Measurements from ENCODE around the gene ANTXR2. TPM values are rescaled to one million over a fixed set of nuclear protein-coding genes. Genes with fewer than 3 reads are reported as not detected.

The ANTXR2 gene
- total RNA-seq, 1 experiment from 2014 or later, result 7.0 TPM

GRCh38 chr4:80104927-80105326 is 31.9 kb upstream of the ANTXR2 start:
- Histone ChIP-seq H3K4me3 (ENCODE audit: low read depth, low read length, poor library complexity, severe bottlenecking) (no peak overlapping the region), H3K36me3 (ENCODE audit: insufficient read depth, low read length, poor library complexity, severe bottlenecking) (no peaks in the 10 kb centered on the region), H3K27ac (ENCODE audit: low read depth, low read length, poor library complexity, severe bottlenecking) (no peak overlapping the region), H3K9me3 (ENCODE audit: low read depth, low read length, poor library complexity, severe bottlenecking) (no peaks in the 10 kb centered on the region), H3K27me3 (replicated peaks; ENCODE audit: insufficient read depth, low read depth, low read length, poor library complexity) (no peaks in the 10 kb centered on the region), H3K4me1 (ENCODE audit: insufficient read depth, low read length, poor library complexity, severe bottlenecking) (no peaks in the 10 kb centered on the region)
- TF ChIP-seq CTCF (conservative IDR thresholded peaks at IDR 0.05; ENCODE audit: low read depth, low read length) (no peak), EZH2 (IDR thresholded peaks at IDR 0.05; ENCODE audit: borderline replicate concordance, low read depth, low read length, poor library complexity, severe bottlenecking) (no peak)
- DNase-seq (ENCODE audit: low spot score), result no peak
- BruUV-seq (replicated peaks), result no TSS peak
- CTCF ChIA-PET, result no interaction called here
- intact Hi-C loops (cut with micrococcal nuclease; ENCODE audit: unreplicated experiment), result no loop called here
- POLR2A ChIA-PET (ENCODE audit: low non-redundant PET), result interaction anchor here (0.7 kb wide), 1 partner anchor 471 kb away, joined by 6 read pairs; no protein-coding TSS in a partner anchor

GRCh38 chr4:80103629-80104028 is 30.6 kb upstream of the ANTXR2 start:
- H3K4me3 ChIP-seq (ENCODE audit: low read depth, low read length, poor library complexity, severe bottlenecking), result no peak overlapping the region
- peak; percentile 13 for DNase-seq (ENCODE audit: low spot score)
- no peak overlapping the region for H3K27ac ChIP-seq (ENCODE audit: low read depth, low read length, poor library complexity, severe bottlenecking)
- BruUV-seq (replicated peaks), result no TSS peak
- CTCF ChIA-PET, result no interaction called here
- H3K4me1 ChIP-seq (ENCODE audit: insufficient read depth, low read length, poor library complexity, severe bottlenecking), result no peaks in the 10 kb centered on the region
- intact Hi-C loops (cut with micrococcal nuclease; ENCODE audit: unreplicated experiment), result no loop called here
- H3K27me3 ChIP-seq (replicated peaks; ENCODE audit: insufficient read depth, low read depth, low read length, poor library complexity), result no peaks in the 10 kb centered on the region
- H3K36me3 ChIP-seq (ENCODE audit: insufficient read depth, low read length, poor library complexity, severe bottlenecking), result no peaks in the 10 kb centered on the region
- TF ChIP-seq EZH2 (IDR thresholded peaks at IDR 0.05; ENCODE audit: borderline replicate concordance, low read depth, low read length, poor library complexity, severe bottlenecking) (no peak), CTCF (conservative IDR thresholded peaks at IDR 0.05; ENCODE audit: low read depth, low read length) (no peak)
- no peaks in the 10 kb centered on the region for H3K9me3 ChIP-seq (ENCODE audit: low read depth, low read length, poor library complexity, severe bottlenecking)
- POLR2A ChIA-PET (ENCODE audit: low non-redundant PET), result no interaction called here

GRCh38 chr4:80101792-80102116 is 28.7 kb upstream of the ANTXR2 start:
- Histone ChIP-seq H3K36me3 (ENCODE audit: insufficient read depth, low read length, poor library complexity, severe bottlenecking) (no peaks in the 10 kb centered on the region), H3K4me3 (ENCODE audit: low read depth, low read length, poor library complexity, severe bottlenecking) (no peak overlapping the region), H3K9me3 (ENCODE audit: low read depth, low read length, poor library complexity, severe bottlenecking) (no peaks in the 10 kb centered on the region), H3K4me1 (ENCODE audit: insufficient read depth, low read length, poor library complexity, severe bottlenecking) (no peaks in the 10 kb centered on the region), H3K27ac (ENCODE audit: low read depth, low read length, poor library complexity, severe bottlenecking) (no peak overlapping the region), H3K27me3 (replicated peaks; ENCODE audit: insufficient read depth, low read depth, low read length, poor library complexity) (no peaks in the 10 kb centered on the region)
- intact Hi-C loops (cut with micrococcal nuclease; ENCODE audit: unreplicated experiment), result no loop called here
- POLR2A ChIA-PET (ENCODE audit: low non-redundant PET), result no interaction called here
- no peak for DNase-seq (ENCODE audit: low spot score)
- BruUV-seq (replicated peaks), result no TSS peak
- CTCF ChIA-PET, result no interaction called here
- no peak for TF ChIP-seq EZH2 (IDR thresholded peaks at IDR 0.05; ENCODE audit: borderline replicate concordance, low read depth, low read length, poor library complexity, severe bottlenecking)
- no peak for TF ChIP-seq CTCF (conservative IDR thresholded peaks at IDR 0.05; ENCODE audit: low read depth, low read length)
